Hepatocyte (in vitro differentiated cells): ENCODE data around the gene TBCEL. TPM values are rescaled to one million over a fixed set of nuclear protein-coding genes. Genes with fewer than 3 reads are reported as not detected.

ENCODE experiments used
- DNase-seq: peaks from one replicate; pipeline ENCODE4 v3.0.0-alpha.2; 2016; ENCODE audit warnings: low spot score
- H2AFZ ChIP-seq: fragments of 200-600 bp; sonication (generic); 2 replicates; pipeline ENCODE4 v1.6.0; 2016; ENCODE audit warnings: antibody characterized with exemption, mild to moderate bottlenecking
- H3K27ac ChIP-seq: fragments of 200-600 bp; sonication (generic); 2 replicates; pipeline ENCODE4 v1.5.1; 2016; ENCODE audit warnings: mild to moderate bottlenecking
- H3K27me3 ChIP-seq: fragments of 200-600 bp; sonication (generic); 2 replicates; pipeline ENCODE4 v1.6.1; 2016
- H3K36me3 ChIP-seq: fragments of 200-600 bp; sonication (generic); replicated peaks from 2 replicates; pipeline ENCODE4 v1.5.1; 2016; ENCODE audit warnings: low read depth; ENCODE audit not compliant: insufficient read depth
- H3K4me1 ChIP-seq: fragments of 200-600 bp; sonication (generic); 2 replicates; pipeline ENCODE4 v1.5.1; 2016; ENCODE audit warnings: mild to moderate bottlenecking, moderate library complexity; ENCODE audit not compliant: insufficient read depth
- H3K4me2 ChIP-seq: fragments of 200-600 bp; sonication (generic); 2 replicates; pipeline ENCODE4 v1.6.0; 2016
- H3K4me3 ChIP-seq: fragments of 200-600 bp; sonication (generic); 2 replicates; pipeline ENCODE4 v1.5.1; 2016; ENCODE audit warnings: mild to moderate bottlenecking
- H3K79me2 ChIP-seq: fragments of 200-600 bp; sonication (generic); 2 replicates; pipeline ENCODE4 v1.6.0; 2017; ENCODE audit warnings: mild to moderate bottlenecking
- H3K9me2 ChIP-seq: fragments of 200-600 bp; sonication (generic); replicated peaks from 2 replicates; pipeline ENCODE4 v1.6.0; 2017; ENCODE audit warnings: mild to moderate bottlenecking; ENCODE audit not compliant: insufficient read depth
- H3K9me3 ChIP-seq: fragments of 200-600 bp; sonication (generic); 2 replicates; pipeline ENCODE4 v1.5.1; 2016; ENCODE audit warnings: low read depth, mild to moderate bottlenecking
- H4K20me1 ChIP-seq: fragments of 200-600 bp; sonication (generic); 2 replicates; pipeline ENCODE4 v1.6.0; 2016; ENCODE audit warnings: mild to moderate bottlenecking; ENCODE audit not compliant: insufficient read depth, poor library complexity, severe bottlenecking
- CTCF ChIP-seq: fragments of 200-600 bp; sonication (generic); IDR thresholded peaks from 2 replicates; pipeline ENCODE4 v1.5.1; 2016; ENCODE audit warnings: antibody characterized with exemption, mild to moderate bottlenecking; ENCODE audit not compliant: poor library complexity
- EZH2 ChIP-seq: fragments of 200-600 bp; sonication (generic); IDR thresholded peaks from 2 replicates; pipeline ENCODE4 v1.6.1; 2016; ENCODE audit warnings: antibody characterized with exemption, mild to moderate bottlenecking, borderline replicate concordance
- EZH2phosphoT487 ChIP-seq: fragments of 200-600 bp; sonication (generic); IDR thresholded peaks from one replicate; pipeline ENCODE4 v1.6.1; 2018; ENCODE audit warnings: antibody characterized with exemption, mild to moderate bottlenecking, low read depth, moderate library complexity; ENCODE audit not compliant: unreplicated experiment, severe bottlenecking
- WGBS: methylation state at CpG from one replicate; pipeline ENCODE4 v1.1.6; 2016; ENCODE audit warnings: low lambda C conversion rate; ENCODE audit errors: missing lambda C conversion rate; 5-methylcytosine and 5-hydroxymethylcytosine counted together
- polyA plus RNA-seq: library from polyadenylated mRNA; unstranded; fragments of >200 nt; fragmentation: Nextera tagmentation; extraction: Ambion mirVana; gene quantifications from 2 replicates; pipeline ENCODE4 v1.2.1, GENCODE V29; 2016
- total RNA-seq: library from RNA; depleted of rRNA; stranded (reverse); fragments of >200 nt; gene quantifications from 2 replicates; pipeline ENCODE4 v1.2.3, GENCODE V29; 2014

TBCEL gene
- total and polyA plus RNA-seq, 2 experiments from 2014 or later, result 7.2 to 19.3 TPM

DNA sequence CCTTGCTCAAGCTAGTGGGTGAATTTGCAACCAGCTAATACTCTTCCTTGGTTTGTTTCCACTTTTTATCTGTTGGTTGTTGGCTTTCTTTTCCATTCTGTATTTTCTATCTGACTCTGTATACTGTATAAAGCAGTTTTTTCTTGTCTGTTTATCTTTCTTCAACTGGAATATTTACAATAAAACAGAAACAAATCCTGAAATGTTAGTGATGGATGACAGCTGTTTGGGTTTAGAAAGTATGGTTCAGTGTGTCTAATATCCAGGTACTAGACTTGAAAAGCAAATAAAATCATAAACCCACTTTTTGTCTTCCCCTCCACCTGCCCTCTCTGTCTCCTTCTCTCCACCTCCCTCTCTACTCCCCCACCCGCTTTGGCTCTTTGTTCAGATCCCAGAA, 35.3 kb upstream of the TBCEL start:
- no peak overlapping the region for H3K4me3 ChIP-seq
- no peaks in the 10 kb centered on the region for H3K9me3 ChIP-seq
- H3K27ac ChIP-seq, result no peak overlapping the region
- H2AFZ ChIP-seq, result no peak overlapping the region
- no peaks in the 10 kb centered on the region for H3K79me2 ChIP-seq
- peaks cover 21% of the 10 kb centered on the region for H3K27me3 ChIP-seq
- DNase-seq, result no peak
- H4K20me1 ChIP-seq, result no peaks in the 10 kb centered on the region
- H3K4me1 ChIP-seq, result peaks cover 3% of the 10 kb centered on the region
- no peaks in the 10 kb centered on the region for H3K9me2 ChIP-seq
- TF ChIP-seq EZH2phosphoT487, result no peak
- no peak for TF ChIP-seq EZH2
- no peak for TF ChIP-seq CTCF
- 83% methylated on average over 1 of the region's 1 CpG for WGBS
- H3K4me2 ChIP-seq, result no peak overlapping the region
- no peaks in the 10 kb centered on the region for H3K36me3 ChIP-seq

- Histone ChIP-seq H4K20me1 (no peaks in the 10 kb centered on the region), H3K4me3 (no peak overlapping the region), H3K27me3 (peaks cover 28% of the 10 kb centered on the region), H3K9me2 (no peaks in the 10 kb centered on the region), H3K9me3 (no peaks in the 10 kb centered on the region), H3K4me1 (no peaks in the 10 kb centered on the region), H3K27ac (no peak overlapping the region), H3K36me3 (no peaks in the 10 kb centered on the region), H2AFZ (no peak overlapping the region), H3K79me2 (no peaks in the 10 kb centered on the region), H3K4me2 (no peak overlapping the region)
- 96% methylated on average over 10 of the region's 10 CpGs for WGBS
- TF ChIP-seq EZH2phosphoT487 (no peak), CTCF (no peak), EZH2 (no peak)
- no peak for DNase-seq
Measured at GRCh38 chr11:120991830-120992686, 31.8 kb upstream of the TBCEL start.

GRCh38 chr11:120994091-120994859, 29.6 kb upstream of the TBCEL start:
- Histone ChIP-seq H3K36me3 (no peaks in the 10 kb centered on the region), H4K20me1 (no peaks in the 10 kb centered on the region), H3K4me1 (no peaks in the 10 kb centered on the region), H3K9me2 (no peaks in the 10 kb centered on the region), H3K79me2 (no peaks in the 10 kb centered on the region), H3K27ac (no peak overlapping the region), H3K9me3 (no peaks in the 10 kb centered on the region), H3K4me2 (no peak overlapping the region), H3K27me3 (peaks cover 33% of the 10 kb centered on the region), H2AFZ (no peak overlapping the region), H3K4me3 (no peak overlapping the region)
- WGBS, result 71% methylated on average over 1 of the region's 1 CpG
- DNase-seq, result no peak
- TF ChIP-seq EZH2phosphoT487 (no peak), EZH2 (no peak), CTCF (no peak)
